Effector CD8-positive, alpha-beta T cell (primary cell): Measurements from ENCODE around the gene PGAP3.
A peak's percentile ranks its signal among the peaks of the same experiment; 100 is the strongest.

Experiments used
- DNase-seq: peaks from one replicate; lab custom pipeline; 2025; lab: John Stamatoyannopoulos, UW

Gene PGAP3

DNA sequence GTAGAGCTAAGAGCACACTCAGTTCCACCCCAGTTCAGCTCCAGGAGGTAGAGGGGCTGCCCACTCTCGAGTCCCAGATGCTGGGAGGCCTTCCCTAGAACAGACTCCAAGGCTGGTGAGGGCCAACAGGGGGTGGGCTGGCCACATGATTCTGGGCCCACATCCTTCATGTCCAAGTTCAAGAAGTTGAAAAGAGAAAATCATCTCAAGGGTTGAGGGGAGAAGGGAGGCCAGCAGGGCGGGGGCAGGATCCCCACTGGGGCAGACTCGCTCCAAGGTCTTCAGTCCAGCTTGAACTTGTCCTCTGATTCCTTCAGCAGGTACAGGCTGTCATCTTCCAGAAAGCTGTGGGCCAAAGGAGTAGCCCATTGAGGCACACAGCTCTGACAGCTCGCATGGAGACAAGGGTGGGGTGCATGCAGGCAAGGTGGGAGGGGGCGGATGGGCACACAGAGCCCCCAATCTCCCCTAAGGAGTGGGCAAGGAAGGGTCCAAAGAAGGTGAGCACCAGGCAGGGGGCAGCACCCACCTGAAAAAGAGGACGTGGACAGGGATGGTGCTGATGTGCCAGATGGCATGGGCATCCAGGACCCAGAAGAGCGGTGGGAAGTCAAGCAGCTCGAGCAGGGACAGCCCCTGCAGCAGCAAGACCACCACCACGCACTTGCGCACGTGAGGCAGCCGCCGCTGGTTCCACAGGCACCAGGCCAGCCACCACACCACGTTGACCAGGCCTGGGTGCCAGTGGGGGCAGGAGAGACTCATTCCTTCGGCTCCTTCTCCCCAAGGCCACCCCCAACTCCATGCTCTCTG, 15.1 kb downstream of the PGAP3 start:
- DNase-seq = no peak

DNA sequence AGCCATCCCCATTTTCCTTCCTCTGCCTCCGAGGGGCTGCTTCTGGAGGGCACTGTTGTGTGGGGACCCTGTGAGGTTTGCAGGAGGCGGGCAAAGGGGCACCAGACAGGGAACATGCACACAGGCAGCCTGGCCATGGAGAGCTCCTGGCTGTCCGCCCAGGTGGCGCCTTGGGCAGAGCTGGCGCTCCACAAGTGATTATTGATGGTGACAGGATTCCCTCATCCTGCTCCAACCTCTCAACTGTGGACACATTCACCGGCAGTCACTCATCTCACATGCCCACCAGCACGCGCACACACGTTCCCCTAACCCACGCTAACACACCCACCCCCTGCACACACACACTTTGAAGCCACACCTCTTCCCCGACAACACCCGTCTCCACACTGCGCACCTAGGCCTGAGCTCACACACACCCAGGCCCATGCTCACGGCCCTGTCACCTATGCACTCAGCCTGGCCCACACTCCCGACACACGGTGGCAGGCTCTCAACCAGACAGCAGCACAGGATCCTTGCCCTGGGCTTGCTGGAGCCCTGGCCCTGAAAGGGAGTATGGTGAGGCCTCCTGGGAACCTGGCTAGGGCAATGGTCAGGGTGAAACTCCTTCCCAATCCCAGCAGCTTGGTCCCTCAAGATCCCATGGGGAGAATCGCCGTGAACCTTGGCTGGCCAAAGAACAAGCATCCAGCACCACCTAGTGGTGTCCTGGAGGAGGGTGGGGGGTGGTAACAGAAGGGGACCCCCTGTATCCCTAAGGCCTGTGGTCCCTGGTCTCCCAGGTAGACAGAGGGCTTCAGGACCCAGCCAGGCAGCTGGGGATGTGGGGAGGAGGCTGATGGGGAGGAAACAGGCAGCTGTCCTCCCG, 16.0 kb downstream of the PGAP3 start:
- no peak for DNase-seq

DNA sequence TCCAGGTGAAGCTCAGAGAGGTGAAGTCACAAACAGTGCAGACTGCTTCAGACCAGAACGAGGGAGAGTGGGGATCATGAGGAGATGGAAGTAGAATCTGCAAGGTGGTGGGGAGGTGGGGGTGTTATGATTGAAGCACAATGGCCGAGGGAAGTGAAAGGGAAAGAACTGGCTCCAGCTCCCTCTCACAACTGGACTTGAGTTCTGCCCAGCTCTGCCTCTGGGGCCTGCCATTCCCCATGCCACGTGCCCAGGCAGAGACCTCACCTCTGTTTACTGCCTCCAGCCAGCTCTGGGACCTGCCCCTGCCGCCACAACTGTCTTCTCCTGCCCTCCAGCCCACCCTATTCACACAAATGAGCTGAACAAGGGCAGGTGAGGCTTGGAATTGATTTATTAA, 17.1 kb downstream of the PGAP3 start:
- no peak for DNase-seq

DNA sequence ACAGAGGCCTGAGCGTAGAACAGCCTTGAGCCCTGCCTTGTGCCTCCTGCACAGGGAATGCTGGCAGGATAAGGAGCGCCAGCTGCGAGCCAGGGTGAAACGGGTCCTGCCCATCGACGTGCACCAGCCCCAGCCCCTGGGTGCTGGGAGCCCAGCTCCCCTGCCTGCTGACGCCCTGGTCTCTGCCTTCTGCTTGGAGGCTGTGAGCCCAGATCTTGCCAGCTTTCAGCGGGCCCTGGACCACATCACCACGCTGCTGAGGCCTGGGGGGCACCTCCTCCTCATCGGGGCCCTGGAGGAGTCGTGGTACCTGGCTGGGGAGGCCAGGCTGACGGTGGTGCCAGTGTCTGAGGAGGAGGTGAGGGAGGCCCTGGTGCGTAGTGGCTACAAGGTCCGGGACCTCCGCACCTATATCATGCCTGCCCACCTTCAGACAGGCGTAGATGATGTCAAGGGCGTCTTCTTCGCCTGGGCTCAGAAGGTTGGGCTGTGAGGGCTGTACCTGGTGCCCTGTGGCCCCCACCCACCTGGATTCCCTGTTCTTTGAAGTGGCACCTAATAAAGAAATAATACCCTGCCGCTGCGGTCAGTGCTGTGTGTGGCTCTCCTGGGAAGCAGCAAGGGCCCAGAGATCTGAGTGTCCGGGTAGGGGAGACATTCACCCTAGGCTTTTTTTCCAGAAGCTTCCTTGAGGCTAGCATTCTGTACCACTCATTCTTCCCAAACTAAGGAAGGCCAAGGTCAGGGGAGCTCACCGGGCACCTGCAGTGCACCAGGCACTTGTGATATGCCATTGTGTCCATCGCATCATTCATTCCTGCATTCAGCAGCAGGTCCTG, 17.7 kb downstream of the PGAP3 start:
- no peak for DNase-seq

DNA sequence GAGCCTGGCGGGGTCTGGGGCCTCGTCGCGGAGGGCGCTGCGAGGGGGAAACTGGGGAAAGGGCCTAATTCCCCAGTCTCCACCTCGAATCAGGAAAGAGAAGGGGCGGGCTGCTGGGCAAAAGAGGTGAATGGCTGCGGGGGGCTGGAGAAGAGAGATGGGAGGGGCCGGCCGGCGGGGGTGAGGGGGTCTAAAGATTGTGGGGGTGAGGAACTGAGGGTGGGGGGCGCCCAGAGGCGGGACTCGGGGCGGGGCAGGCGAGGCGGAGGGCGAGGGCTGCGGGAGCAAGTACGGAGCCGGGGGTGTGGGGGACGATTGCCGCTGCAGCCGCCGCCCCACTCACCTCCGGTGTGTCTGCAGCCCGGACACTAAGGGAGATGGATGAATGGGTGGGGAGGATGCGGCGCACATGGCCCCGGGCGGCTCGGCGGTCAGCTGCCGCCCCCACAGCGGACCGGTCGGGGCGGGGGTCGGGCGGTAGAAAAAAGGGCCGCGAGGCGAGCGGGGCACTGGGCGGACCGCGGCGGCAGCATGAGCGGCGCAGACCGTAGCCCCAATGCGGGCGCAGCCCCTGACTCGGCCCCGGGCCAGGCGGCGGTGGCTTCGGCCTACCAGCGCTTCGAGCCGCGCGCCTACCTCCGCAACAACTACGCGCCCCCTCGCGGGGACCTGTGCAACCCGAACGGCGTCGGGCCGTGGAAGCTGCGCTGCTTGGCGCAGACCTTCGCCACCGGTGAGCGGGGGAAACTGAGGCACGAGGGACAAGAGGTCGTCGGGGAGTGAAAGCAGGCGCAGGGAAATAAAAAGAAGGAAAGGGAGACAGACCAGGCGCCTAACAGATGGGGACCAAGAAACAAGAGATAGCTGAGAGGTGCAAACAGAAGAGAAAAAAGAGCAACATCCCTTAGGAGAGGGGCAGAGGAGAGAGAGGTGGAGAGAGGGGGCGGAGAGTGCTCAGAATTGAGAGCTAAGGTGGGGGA, 19.6 kb downstream of the PGAP3 start, which contains the start of gene PNMT:
Gene PNMT (plus strand): TSS at position 509 of the 980 bp plus-strand sequence. CDS start 23 bp downstream, at position 532.
- DNase-seq = peak; percentile 36

DNA sequence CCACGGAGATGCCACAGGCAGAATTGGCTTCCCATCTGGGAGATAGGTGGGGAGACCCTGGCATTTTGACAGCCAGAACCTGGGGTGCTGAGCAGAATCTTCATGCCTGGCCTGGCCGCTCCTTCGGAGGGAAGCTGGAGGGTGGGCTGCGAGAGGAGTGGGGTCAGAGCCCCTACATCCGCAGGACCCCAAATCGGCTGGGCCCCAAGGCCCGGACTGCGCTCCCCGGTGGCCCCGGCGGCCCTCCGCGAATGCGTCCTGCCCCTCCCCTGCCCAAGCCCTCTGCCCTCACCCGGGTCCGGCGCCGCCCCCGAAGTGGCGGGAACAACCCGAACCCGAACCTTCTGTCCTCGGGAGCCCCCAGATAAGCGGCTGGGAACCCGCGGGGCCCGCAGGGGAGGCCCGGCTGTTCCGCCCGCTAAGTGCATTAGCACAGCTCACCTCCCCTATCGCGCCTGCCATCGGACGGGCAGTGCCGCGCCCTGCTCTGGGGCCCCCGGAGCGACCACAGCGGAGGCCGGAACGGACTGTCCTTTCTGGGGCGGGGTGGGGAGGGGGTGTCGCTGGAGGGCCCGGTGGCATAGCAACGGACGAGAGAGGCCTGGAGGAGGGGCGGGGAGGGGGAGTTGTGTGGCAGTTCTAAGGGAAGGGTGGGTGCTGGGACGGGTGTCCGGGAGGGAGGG, 20.5 kb downstream of the PGAP3 start:
- no peak for DNase-seq

DNA sequence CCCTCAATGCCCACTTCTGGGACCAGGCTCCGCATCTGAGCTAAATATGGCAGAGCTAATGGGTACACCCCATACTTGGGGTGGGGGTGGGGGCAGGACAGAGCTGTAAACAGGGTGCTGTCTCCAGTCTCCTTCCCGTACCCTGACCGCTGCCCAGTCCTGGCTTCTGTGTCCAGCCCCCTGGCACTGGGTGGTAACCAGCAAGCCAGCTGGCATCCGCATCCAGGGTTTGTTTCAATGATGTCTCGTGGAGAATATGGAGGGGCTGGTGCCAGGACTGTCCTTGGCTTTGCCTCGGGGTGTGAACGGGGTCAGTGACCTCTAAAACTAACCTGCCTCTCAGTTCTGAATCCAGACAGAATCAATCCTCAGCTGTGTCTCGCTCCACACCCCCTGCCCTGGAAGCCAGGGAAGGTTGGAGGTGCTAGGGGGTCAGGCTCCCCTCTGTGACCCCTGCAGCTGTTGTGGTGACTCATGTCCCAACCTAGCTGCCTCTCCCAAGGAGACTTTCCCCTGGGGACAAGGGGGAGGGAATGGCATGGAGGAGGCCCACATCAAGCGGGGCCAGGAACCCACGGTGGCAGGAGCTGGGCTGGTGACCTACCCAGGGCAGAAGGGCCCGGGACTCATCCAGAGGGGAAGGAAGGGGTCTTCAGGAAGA, 21.1 kb downstream of the PGAP3 start:
- DNase-seq = no peak

DNA sequence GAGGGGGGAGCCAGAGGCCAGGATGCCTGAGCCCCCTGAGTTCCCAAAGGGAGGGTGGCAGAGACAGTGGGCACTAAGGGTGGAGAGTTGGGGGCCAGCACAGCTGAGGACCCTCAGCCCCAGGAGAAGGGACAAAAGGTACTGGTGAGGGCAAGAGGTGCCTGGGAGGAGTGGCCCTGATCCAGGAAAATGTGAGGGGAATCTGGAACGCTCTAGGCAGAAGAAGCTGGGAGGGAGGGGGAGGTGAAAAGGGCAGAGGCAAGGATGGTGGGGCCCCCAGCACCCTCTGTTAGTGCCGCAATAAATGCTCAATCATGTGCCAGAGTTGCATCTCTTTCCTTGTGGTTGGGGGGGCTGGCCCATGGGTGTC, 21.6 kb downstream of the PGAP3 start:
- DNase-seq = no peak

DNA sequence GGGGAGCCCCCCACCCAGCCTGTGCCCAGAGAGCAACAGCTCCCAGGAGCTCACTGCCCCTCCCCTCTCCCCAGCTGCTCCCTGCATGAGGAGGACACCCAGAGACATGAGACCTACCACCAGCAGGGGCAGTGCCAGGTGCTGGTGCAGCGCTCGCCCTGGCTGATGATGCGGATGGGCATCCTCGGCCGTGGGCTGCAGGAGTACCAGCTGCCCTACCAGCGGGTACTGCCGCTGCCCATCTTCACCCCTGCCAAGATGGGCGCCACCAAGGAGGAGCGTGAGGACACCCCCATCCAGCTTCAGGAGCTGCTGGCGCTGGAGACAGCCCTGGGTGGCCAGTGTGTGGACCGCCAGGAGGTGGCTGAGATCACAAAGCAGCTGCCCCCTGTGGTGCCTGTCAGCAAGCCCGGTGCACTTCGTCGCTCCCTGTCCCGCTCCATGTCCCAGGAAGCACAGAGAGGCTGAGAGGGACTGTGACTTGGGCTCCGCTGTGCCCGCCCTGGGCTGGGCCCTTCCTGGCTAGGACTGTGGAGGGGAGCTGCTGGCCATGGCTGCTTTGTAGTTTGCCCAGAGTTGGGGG, 22.1 kb downstream of the PGAP3 start:
- no peak for DNase-seq

DNA sequence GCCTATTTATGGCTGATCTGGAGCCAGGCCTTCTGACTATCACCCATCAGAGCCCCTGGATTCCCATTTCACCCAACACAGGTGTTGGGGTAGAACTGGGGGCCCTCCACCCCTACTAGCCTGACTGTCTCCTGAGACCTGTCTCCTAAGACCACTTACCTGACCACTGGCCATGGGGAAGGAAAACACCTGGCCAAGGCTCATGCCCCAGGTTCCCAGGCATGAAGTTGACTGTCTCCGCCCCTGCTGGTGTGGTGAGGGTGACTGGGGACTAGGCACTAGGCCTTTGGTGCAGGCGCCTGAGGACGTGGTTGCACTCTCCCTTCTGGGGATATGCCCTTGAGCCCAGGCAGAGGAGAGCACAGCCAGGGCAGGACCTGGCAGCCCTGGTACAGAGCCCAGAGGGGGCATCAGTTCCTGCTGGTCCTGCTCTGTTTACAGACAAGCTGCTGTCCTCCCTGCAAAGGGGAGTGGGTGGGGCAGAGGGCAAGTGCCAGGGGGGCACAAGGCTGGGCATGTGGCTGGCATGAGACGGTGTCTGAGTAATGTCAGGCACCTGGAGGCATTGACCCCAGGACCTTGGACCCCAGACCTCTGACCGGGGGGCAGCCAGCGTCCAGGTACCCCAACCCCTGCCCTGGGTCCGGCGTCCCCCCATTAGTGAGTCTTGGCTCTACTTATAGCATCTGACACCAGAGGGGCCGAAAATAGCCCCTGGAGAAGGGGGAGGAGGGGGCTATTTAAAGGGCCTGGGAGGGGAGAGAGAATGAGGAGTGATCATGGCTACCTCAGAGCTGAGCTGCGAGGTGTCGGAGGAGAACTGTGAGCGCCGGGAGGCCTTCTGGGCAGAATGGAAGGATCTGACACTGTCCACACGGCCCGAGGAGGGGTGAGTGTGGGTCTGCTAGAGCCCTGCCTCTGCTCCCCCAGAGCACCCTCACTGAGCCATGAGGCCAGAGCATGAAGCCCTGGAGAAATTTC, 23.0 kb downstream of the PGAP3 start, which contains the start of gene TCAP:
Gene TCAP (plus strand): TSS at position 769 of the 981 bp plus-strand sequence. CDS start 11 bp downstream, at position 780.
- DNase-seq = no peak

DNA sequence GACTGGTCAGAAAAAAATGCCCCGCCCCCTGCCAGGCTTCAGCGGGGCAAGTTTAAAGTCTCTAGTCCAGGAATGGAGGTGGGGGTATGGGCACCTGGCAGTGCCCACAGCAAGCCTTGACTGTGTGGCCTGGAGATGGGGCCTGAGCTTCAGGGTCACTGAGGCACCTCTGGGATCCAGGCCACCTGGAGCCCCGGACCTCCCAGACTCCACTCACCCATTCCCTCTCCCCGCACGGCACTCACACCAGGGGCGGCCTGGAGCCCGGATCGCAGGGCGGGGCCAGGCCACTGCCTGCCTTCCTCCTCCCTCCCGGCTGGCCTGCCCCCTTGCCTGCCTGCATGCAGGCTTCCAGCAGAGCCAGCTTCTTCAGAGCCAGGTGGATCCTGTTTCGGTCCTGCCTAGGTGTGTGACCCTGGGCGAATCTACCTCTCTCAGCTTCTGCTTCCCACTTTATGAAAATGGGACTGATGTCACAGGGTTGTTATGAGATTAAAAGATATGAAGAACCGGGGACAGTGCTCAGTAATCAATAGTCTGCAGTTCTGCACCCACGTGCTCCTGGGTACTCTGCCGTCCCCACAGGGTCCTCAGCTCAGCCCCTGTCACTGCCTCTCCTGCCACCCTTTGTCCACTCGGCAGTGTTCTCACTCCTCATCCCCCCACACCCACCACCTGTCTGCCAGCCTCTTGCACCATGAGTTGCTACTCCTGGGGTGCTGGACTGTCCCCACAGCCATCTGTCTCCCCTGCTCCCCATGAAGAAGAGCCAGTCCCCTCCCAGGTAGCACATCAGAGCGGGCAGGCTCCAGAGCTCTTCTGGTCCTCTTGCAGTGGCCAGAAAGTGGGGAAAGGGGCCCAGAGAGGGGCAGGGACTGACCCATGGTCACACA, 23.9 kb downstream of the PGAP3 start:
- no peak for DNase-seq

DNA sequence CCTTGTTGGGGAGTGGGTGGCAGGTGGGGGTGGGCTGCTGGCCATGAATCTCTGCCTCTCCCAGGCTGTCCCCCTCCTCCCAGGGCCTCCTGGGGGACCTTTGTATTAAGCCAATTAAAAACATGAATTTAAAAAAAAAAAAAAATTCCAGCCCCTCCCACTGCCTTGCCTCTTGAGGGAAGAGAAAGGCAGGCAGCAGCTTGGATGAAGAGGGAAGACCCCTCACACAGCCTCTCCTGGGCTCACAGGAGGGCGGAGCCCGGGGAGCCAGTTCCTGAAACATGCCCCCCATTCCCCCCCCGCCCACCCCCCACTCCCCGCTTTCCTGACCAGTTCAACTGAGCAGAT, 24.5 kb downstream of the PGAP3 start:
- DNase-seq = no peak

DNA sequence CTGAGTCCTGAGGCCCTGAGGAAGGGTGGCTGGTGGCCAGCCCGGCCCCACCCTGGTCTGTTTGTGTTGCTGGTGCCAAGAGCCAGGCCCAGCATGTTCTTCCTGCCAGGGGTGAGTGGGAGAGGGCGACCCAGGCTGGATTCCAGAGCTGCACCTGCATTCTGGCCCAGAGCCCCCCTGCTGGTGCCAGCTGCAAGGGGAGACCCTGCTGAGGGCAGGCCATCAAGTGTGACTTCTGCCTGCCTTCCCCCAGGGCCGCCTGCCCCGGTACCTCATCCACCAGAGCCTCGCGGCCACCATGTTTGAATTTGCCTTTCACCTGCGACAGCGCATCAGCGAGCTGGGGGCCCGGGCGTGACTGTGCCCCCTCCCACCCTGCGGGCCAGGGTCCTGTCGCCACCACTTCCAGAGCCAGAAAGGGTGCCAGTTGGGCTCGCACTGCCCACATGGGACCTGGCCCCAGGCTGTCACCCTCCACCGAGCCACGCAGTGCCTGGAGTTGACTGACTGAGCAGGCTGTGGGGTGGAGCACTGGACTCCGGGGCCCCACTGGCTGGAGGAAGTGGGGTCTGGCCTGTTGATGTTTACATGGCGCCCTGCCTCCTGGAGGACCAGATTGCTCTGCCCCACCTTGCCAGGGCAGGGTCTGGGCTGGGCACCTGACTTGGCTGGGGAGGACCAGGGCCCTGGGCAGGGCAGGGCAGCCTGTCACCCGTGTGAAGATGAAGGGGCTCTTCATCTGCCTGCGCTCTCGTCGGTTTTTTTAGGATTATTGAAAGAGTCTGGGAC, 25.1 kb downstream of the PGAP3 start:
- DNase-seq = no peak

DNA sequence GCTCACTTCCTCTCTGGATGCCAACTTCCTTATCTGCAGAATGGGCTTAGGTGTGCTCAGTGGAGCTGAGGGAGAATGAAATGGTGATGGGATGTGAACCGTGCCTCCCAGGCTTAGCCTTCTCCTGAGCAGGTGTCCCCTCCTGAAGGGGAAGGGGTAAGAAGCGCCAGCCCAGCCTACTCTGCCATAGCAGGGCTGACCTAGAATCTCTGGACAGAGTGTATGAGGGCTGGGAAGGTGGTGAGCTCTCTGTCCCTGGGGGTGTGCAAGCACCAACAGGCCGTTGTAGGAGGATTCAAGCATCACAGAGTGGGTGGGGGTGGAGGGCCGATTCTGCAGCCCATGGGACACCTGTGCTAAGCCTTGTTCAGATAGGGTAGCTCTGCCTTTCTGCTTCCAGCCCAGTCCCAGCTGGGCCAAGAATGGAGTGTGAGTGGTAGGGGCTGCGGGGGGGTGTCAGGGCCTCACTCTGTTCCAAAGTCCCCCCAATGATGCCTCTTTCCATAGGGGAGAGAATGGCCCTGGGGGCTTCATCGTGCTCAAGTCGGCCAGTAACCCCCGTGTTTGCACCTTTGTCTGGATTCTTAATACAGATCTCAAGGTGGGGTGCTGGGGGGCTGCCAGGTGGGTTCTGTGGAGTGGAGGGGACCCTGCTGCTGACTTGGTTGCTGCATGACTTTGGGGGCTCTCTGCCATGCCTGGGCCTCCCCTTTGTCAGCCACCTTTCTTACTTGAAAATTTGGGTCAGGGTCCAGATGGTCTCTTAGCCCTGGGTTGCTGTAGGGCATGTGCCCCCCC, 25.9 kb downstream of the PGAP3 start:
- no peak for DNase-seq
